Astrocyte (in vitro differentiated cells and primary cell): Measurements from ENCODE around the gene KLK13. TPM values are rescaled to one million over a fixed set of nuclear protein-coding genes. Genes with fewer than 3 reads are reported as not detected.

ENCODE experiments used
- DNase-seq: peaks from one replicate; pipeline ENCODE4 v3.0.0-alpha.2; 2010; ENCODE audit warnings: low read depth
- FAIRE-seq: peaks from 2 replicates; lab custom pipeline; 2011; peaks lifted over from hg19 to GRCh38; lab: Jason Lieb, UNC
- H2AFZ ChIP-seq: 2 replicates; pipeline ENCODE4 v1.6.0; 2012; ENCODE audit warnings: low read depth, low read length, inconsistent platforms
- H3K27ac ChIP-seq: 2 replicates; pipeline ENCODE4 v1.5.1; 2011; ENCODE audit warnings: low read depth, low read length, inconsistent platforms
- H3K27me3 ChIP-seq: 2 replicates; pipeline ENCODE4 v1.6.0; 2011; ENCODE audit warnings: low read length, inconsistent platforms; ENCODE audit not compliant: insufficient read depth
- H3K36me3 ChIP-seq: 2 replicates; pipeline ENCODE4 v1.5.1; 2011; ENCODE audit warnings: low read length, inconsistent platforms; ENCODE audit not compliant: insufficient read depth
- H3K4me1 ChIP-seq: 2 replicates; pipeline ENCODE4 v1.5.1; 2011; ENCODE audit warnings: low read length, inconsistent platforms; ENCODE audit not compliant: insufficient read depth
- H3K4me2 ChIP-seq: 2 replicates; pipeline ENCODE4 v1.6.0; 2012; ENCODE audit warnings: low read length, inconsistent platforms
- H3K4me3 ChIP-seq: 2 replicates; pipeline ENCODE4 v1.5.1; 2011; ENCODE audit warnings: low read depth, mild to moderate bottlenecking, low read length, inconsistent platforms; ENCODE audit not compliant: insufficient read depth
- H3K79me2 ChIP-seq: 2 replicates; pipeline ENCODE4 v1.6.0; 2012; ENCODE audit warnings: mild to moderate bottlenecking, low read length, inconsistent platforms; ENCODE audit not compliant: insufficient read depth
- H3K9ac ChIP-seq: 2 replicates; pipeline ENCODE4 v1.6.0; 2012; ENCODE audit warnings: mild to moderate bottlenecking, low read length, inconsistent platforms
- H3K9me3 ChIP-seq: 2 replicates; pipeline ENCODE4 v1.5.1; 2012; ENCODE audit warnings: low read depth, mild to moderate bottlenecking, low read length, inconsistent platforms; ENCODE audit not compliant: insufficient read depth
- H4K20me1 ChIP-seq: 2 replicates; pipeline ENCODE4 v1.6.0; 2012; ENCODE audit warnings: low read length, inconsistent platforms; ENCODE audit not compliant: insufficient read depth
- H3K27ac Mint-ChIP-seq: one replicate; pipeline ENCODE4 v1.8.0; 2021; ENCODE audit warnings: mild to moderate bottlenecking, mixed read lengths; ENCODE audit not compliant: unreplicated experiment
- H3K27me3 Mint-ChIP-seq: one replicate; pipeline ENCODE4 v1.8.0; 2021; ENCODE audit warnings: low read depth, mixed read lengths; ENCODE audit not compliant: unreplicated experiment
- H3K36me3 Mint-ChIP-seq: one replicate; pipeline ENCODE4 v1.8.0; 2021; ENCODE audit warnings: low read depth, mixed read lengths; ENCODE audit not compliant: unreplicated experiment
- H3K4me1 Mint-ChIP-seq: one replicate; pipeline ENCODE4 v1.8.0; 2021; ENCODE audit warnings: low read depth, mixed read lengths; ENCODE audit not compliant: unreplicated experiment
- H3K4me3 Mint-ChIP-seq: one replicate; pipeline ENCODE4 v1.8.0; 2021; ENCODE audit warnings: mild to moderate bottlenecking, moderate library complexity, mixed read lengths; ENCODE audit not compliant: unreplicated experiment
- H3K9me3 Mint-ChIP-seq: one replicate; pipeline ENCODE4 v1.8.0; 2021; ENCODE audit warnings: mild to moderate bottlenecking, mixed read lengths; ENCODE audit not compliant: unreplicated experiment
- EZH2 ChIP-seq: IDR thresholded peaks from 2 replicates; pipeline ENCODE4 v1.6.1; 2012; ENCODE audit warnings: mild to moderate bottlenecking, low read length, inconsistent platforms; ENCODE audit not compliant: insufficient read depth
- total RNA-seq: library from RNA; stranded (reverse); gene quantifications from 2 replicates; pipeline ENCODE4 v1.2.1, GENCODE V29; 2021
- TF ChIP-seq, protein P1 (sequence below): IDR thresholded peaks from 2 replicates; pipeline ENCODE4 v1.5.1; 2011; ENCODE audit warnings: low read depth, mild to moderate bottlenecking, inconsistent platforms, low read length, moderate library complexity; ENCODE audit not compliant: insufficient read depth

KLK13 gene
- total RNA-seq, 1 donor from 2014 or later, result 0.32 TPM

DNA sequence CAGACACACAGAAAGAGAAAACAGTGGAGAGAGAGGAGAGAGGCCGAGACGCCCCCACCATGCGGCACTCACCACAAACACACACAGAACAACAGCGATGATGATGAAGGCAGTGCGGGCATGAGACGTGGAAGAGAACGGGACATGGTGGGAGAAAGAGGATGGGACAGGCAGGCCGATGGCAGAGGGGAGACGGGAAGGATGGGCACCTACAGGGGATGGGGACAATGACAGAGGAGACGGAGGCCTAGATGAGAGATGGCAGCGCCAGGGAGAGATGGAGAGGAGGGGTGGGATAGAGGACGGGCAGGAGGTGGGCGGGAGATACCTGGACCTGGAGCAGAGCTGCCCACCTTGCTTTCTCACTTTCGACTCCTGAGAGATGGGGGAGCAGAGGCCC, 18.9 kb upstream of the KLK13 start:
- Histone ChIP-seq H3K9ac (no peak overlapping the region), H3K4me1 (no peaks in the 10 kb centered on the region), H4K20me1 (no peaks in the 10 kb centered on the region), H3K4me3 (no peak overlapping the region), H3K9me3 (no peaks in the 10 kb centered on the region), H3K36me3 (no peaks in the 10 kb centered on the region), H3K79me2 (no peaks in the 10 kb centered on the region), H3K4me2 (no peak overlapping the region), H3K27me3 (no peaks in the 10 kb centered on the region), H3K27ac (no peak overlapping the region), H2AFZ (no peak overlapping the region)
- no peaks in the 10 kb centered on the region for H3K9me3 Mint-ChIP-seq
- H3K4me3 Mint-ChIP-seq, result no peak overlapping the region
- no peak overlapping the region for H3K27ac Mint-ChIP-seq
- TF ChIP-seq, protein P1, sequence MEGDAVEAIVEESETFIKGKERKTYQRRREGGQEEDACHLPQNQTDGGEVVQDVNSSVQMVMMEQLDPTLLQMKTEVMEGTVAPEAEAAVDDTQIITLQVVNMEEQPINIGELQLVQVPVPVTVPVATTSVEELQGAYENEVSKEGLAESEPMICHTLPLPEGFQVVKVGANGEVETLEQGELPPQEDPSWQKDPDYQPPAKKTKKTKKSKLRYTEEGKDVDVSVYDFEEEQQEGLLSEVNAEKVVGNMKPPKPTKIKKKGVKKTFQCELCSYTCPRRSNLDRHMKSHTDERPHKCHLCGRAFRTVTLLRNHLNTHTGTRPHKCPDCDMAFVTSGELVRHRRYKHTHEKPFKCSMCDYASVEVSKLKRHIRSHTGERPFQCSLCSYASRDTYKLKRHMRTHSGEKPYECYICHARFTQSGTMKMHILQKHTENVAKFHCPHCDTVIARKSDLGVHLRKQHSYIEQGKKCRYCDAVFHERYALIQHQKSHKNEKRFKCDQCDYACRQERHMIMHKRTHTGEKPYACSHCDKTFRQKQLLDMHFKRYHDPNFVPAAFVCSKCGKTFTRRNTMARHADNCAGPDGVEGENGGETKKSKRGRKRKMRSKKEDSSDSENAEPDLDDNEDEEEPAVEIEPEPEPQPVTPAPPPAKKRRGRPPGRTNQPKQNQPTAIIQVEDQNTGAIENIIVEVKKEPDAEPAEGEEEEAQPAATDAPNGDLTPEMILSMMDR, result no peak
- no peak for TF ChIP-seq EZH2
- peaks cover 41% of the 10 kb centered on the region for H3K27me3 Mint-ChIP-seq
- H3K36me3 Mint-ChIP-seq, result no peaks in the 10 kb centered on the region
- no peaks in the 10 kb centered on the region for H3K4me1 Mint-ChIP-seq
- FAIRE-seq (no peak), DNase-seq (no peak)

DNA sequence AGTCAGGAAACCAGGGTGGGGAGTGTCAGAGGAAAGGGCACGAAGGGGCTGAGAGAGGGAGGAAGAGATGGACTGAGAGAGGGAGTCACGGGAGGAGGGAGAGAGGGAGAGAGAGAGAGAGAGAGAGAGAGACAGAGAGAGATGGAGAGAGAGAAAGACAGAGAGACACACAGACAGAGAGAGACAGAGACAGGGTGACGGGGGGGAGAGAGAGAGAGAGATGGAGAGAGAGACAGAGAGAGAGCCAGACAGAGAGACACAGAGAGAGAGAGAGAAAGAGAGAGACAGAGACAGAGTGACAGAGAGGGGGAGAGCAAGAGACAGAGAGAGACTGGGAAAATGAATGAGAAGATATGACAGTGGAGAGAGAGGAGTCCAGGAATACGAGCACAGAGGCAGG, 18.3 kb upstream of the KLK13 start:
- TF ChIP-seq EZH2, result no peak
- TF ChIP-seq, protein P1, result no peak
- H3K36me3 ChIP-seq, result no peaks in the 10 kb centered on the region
- no peaks in the 10 kb centered on the region for H3K79me2 ChIP-seq
- no peaks in the 10 kb centered on the region for H3K4me1 ChIP-seq
- H3K4me1 Mint-ChIP-seq, result no peaks in the 10 kb centered on the region
- no peaks in the 10 kb centered on the region for H3K27me3 ChIP-seq
- no peaks in the 10 kb centered on the region for H3K9me3 ChIP-seq
- H3K36me3 Mint-ChIP-seq, result peaks cover 2% of the 10 kb centered on the region
- no peak overlapping the region for H3K4me2 ChIP-seq
- no peaks in the 10 kb centered on the region for H4K20me1 ChIP-seq
- no peak for FAIRE-seq
- no peak overlapping the region for H2AFZ ChIP-seq
- no peak overlapping the region for H3K27ac Mint-ChIP-seq
- no peaks in the 10 kb centered on the region for H3K9me3 Mint-ChIP-seq
- no peak overlapping the region for H3K9ac ChIP-seq
- no peak for DNase-seq
- no peak overlapping the region for H3K4me3 ChIP-seq
- H3K27me3 Mint-ChIP-seq, result peaks cover 44% of the 10 kb centered on the region
- H3K4me3 Mint-ChIP-seq, result no peak overlapping the region
- H3K27ac ChIP-seq, result no peak overlapping the region

DNA sequence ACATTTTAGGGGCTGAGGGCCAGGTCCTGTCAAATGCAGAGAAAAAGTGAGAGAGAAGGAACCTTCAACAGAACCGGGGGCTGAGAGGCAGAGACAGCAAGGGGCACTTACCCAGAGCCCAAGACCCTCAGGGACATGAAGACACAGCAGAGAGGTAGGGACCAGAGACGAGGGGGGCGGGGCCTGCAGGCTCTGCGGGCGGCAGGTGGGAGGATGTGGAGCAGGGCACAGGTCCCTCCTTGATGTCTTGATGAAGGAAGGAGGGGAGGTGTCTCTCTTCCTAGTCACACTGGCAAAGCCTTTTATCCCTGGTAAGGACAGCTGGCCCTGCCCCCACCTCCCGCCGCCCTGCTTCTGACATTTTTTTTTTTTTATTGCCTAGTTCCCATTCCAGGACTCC, 17.7 kb upstream of the KLK13 start, which contains the start of gene KLK14:
TSS of gene KLK14 (minus strand) at position 277 of the 400 bp plus-strand sequence. CDS start at position 4, 273 bp downstream.
- Mint-ChIP-seq H3K4me1 (no peaks in the 10 kb centered on the region), H3K36me3 (peaks cover 2% of the 10 kb centered on the region), H3K9me3 (no peaks in the 10 kb centered on the region), H3K27me3 (peaks cover 46% of the 10 kb centered on the region), H3K4me3 (no peak within 1 kb of the TSS), H3K27ac (no peak within 1 kb of the TSS)
- Histone ChIP-seq H3K4me2 (no peak within 1 kb of the TSS), H3K9me3 (no peaks in the 10 kb centered on the region), H3K4me1 (no peaks in the 10 kb centered on the region), H3K79me2 (no peaks in the 10 kb centered on the region), H4K20me1 (no peaks in the 10 kb centered on the region), H3K27me3 (no peaks in the 10 kb centered on the region), H3K9ac (no peak within 1 kb of the TSS), H3K4me3 (no peak within 1 kb of the TSS), H3K36me3 (no peaks in the 10 kb centered on the region), H2AFZ (no peak within 1 kb of the TSS), H3K27ac (no peak within 1 kb of the TSS)
- TF ChIP-seq EZH2, result no peak
- TF ChIP-seq, protein P1, result no peak
- FAIRE-seq (no peak), DNase-seq (no peak)
